Astrocyte (in vitro differentiated cells and primary cell): ENCODE data around the gene GABARAP.

Experiments
- EZH2 ChIP-seq: IDR thresholded peaks from 2 replicates; pipeline ENCODE4 v1.6.1; 2012; ENCODE audit warnings: mild to moderate bottlenecking, low read length, inconsistent platforms; ENCODE audit not compliant: insufficient read depth
- TF ChIP-seq, protein P1 (sequence below): IDR thresholded peaks from 2 replicates; pipeline ENCODE4 v1.5.1; 2011; ENCODE audit warnings: low read depth, mild to moderate bottlenecking, inconsistent platforms, low read length, moderate library complexity; ENCODE audit not compliant: insufficient read depth

DNA sequence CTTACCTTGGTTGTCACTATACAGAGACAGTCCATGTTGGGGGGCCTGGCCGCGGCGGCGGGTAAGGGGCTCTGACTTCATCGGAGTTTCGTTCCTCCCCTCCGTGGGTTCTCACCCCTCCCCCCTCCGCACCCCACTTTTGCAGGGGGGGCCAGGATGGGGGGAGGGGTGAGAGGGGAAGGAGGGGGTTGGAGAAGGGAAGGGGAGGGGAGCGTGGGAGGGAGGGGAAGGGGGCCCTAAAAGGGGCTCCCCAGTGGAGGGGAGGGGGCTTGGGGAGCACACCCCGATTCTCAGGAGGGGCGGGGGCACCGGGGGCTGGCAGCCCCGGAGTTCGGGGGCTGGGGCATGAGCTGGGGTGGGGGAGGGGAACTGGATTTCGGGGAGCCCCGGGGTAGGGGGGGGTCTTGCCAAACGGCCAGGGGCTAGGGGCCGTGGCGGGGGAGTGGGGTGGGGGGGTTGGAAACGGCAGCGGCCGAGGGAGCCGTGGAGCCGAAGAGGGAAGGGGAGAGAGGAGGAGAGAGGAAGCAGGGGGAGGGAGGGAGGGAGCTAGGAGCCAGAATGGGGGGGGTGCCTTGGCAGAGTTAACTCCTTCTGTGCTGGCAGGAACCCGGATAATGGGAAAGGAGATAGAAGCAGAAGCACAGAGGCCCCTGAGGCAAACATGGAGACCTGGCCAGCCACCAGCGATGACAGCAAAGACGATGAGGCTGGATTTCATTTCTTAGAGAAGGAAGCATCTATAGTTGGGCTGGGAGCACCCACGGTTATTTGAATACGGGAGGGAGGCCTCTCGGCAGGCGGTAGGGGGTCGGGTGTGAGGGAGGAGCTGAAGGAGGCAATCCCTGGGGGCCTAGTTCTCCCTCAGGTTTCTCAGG, 24.9 kb downstream of the GABARAP start:
- TF ChIP-seq, protein P1, sequence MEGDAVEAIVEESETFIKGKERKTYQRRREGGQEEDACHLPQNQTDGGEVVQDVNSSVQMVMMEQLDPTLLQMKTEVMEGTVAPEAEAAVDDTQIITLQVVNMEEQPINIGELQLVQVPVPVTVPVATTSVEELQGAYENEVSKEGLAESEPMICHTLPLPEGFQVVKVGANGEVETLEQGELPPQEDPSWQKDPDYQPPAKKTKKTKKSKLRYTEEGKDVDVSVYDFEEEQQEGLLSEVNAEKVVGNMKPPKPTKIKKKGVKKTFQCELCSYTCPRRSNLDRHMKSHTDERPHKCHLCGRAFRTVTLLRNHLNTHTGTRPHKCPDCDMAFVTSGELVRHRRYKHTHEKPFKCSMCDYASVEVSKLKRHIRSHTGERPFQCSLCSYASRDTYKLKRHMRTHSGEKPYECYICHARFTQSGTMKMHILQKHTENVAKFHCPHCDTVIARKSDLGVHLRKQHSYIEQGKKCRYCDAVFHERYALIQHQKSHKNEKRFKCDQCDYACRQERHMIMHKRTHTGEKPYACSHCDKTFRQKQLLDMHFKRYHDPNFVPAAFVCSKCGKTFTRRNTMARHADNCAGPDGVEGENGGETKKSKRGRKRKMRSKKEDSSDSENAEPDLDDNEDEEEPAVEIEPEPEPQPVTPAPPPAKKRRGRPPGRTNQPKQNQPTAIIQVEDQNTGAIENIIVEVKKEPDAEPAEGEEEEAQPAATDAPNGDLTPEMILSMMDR, result no peak
- TF ChIP-seq EZH2, result no peak
